ENCODE measurements around the gene ADH6. TPM values are rescaled to one million over a fixed set of nuclear protein-coding genes. Genes with fewer than 3 reads are reported as not detected.
A peak's percentile ranks its signal among the peaks of the same experiment; 100 is the strongest.

ADH6 gene
- total RNA-seq, 3 donors from 2014 or later: 6.2 to 18.6 (median 16.6) TPM

DNA sequence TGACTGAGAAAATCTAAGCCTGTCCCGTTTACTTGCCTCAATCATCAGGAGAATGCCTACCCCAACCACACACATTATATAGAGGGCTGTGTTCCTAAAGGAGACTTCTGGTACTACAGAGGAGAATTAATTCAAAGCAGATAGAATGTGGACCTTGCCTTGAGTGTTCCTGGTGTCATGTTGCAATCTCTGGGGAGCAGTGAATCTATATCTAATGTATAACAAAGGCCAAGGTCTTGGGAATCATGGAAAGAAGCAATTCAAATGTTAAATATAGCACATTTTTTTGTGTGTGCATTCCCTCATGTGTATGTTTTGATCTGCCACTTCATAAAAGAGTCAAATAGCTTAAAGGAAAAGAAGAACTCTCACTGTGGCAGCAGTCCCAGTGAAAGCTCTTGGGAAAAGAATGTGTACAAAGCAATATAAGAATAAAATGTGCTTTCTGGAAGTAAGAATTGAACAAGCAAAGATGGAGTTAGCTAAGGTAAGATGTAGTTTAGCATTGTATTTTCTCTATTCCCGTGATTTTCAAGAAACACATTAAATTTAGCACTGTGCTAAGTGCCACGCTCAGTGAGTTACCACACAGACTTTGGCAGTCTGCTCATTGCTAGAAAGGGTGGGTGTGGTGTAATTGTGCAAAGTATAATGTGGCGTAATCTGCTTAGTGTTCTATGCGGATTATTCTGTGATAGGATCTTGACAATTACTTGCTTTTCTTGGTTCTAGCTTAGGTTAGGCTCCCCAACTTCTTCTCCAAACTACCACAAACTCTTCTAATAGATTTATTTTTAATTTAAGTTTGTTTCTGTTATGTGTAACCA is 13.7 kb downstream of the ADH6 start:
- DNase-seq (peak in 1 of 3 donors; percentile 48), ATAC-seq (peak; percentile 89)
- H3K4me3 ChIP-seq: no peak overlapping the region
- no peak for TF ChIP-seq CTCF (IDR thresholded peaks at IDR 0.05)
- intact Hi-C loops (cut with DNase I, micrococcal nuclease): no loop called here
- H3K36me3 ChIP-seq (ENCODE audit: low read depth): no peaks in the 10 kb centered on the region
- H3K9me3 ChIP-seq: no peaks in the 10 kb centered on the region
- H3K4me1 ChIP-seq (ENCODE audit: low read depth): peaks cover 5% of the 10 kb centered on the region

DNA sequence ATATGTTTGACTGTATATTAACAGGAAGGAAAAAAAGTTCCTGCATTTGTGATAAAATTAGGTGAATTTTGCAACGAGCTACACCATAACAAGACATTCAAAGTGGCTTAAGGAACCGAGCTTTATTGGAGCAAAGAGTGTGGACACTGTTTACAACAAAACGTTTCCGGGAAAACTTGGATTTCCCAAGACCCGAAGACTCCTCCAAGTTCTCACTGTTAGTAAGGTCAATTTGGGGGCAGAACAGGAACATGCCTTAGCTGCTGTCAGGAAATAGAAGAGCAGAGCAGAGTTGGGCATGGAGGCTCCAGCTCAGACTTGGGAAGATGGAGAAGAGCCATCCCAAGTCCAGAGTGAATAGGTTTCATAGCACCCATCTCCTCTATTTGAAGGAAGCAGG is 16.5 kb downstream of the ADH6 start:
- intact Hi-C loops (cut with DNase I, micrococcal nuclease): loop anchor here (5.0 kb wide), 1 partner anchor 205 kb away; no protein-coding TSS in a partner anchor
- no peak overlapping the region for H3K4me3 ChIP-seq

DNA sequence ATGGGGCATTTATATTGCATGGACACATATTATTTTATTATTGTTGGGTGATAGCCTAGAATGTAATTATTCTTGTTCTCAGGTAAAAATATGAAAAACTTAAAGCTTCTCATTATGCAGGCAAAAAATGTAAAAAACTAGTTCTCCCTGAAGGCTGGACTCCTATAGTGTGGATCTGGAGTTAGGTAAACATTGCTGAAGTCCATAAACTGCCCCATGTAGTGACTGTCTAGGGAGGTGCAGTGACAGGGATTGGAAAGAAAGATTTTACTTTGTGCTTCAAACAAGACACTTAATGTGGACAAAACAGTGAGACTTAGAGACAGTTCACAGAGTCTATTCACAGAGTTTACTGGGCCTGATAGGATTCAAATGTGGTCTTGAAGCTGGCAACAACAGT is 17.0 kb downstream of the ADH6 start:
- ATAC-seq: peak; percentile 62
- Histone ChIP-seq H3K4me3 (no peak overlapping the region), H3K9me3 (no peaks in the 10 kb centered on the region), H3K36me3 (ENCODE audit: low read depth) (no peaks in the 10 kb centered on the region), H3K4me1 (ENCODE audit: low read depth) (peaks cover 5% of the 10 kb centered on the region)
- no peak for TF ChIP-seq CTCF (IDR thresholded peaks at IDR 0.05)
- DNase-seq: no peak
- intact Hi-C loops (cut with DNase I, micrococcal nuclease): loop anchor here (5.0 kb wide), 1 partner anchor 205 kb away; no protein-coding TSS in a partner anchor

More for the DNA sequence above, 16.5 kb downstream of the ADH6 start:
- Histone ChIP-seq H3K9me3 (no peaks in the 10 kb centered on the region), H3K36me3 (ENCODE audit: low read depth) (no peaks in the 10 kb centered on the region), H3K4me1 (ENCODE audit: low read depth) (peaks cover 5% of the 10 kb centered on the region)
- DNase-seq: no peak
- peak; percentile 19 for ATAC-seq
- TF ChIP-seq CTCF (IDR thresholded peaks at IDR 0.05): no peak

- no peak for DNase-seq
- H3K4me1 ChIP-seq (ENCODE audit: low read depth): peaks cover 5% of the 10 kb centered on the region
- ATAC-seq: peak; percentile 45
- TF ChIP-seq CTCF (IDR thresholded peaks at IDR 0.05): no peak
- H3K4me3 ChIP-seq: no peak overlapping the region
- no peaks in the 10 kb centered on the region for H3K36me3 ChIP-seq (ENCODE audit: low read depth)
- no peaks in the 10 kb centered on the region for H3K9me3 ChIP-seq
- intact Hi-C loops (cut with DNase I, micrococcal nuclease): loop anchor here (5.0 kb wide), 1 partner anchor 206 kb away; no protein-coding TSS in a partner anchor
Measured at GRCh38 chr4:99201690-99202089, 17.4 kb downstream of the ADH6 start.

GRCh38 chr4:99200138-99200537 is 18.9 kb downstream of the ADH6 start:
- DNase-seq (no peak), ATAC-seq (no peak)
- Histone ChIP-seq H3K4me1 (ENCODE audit: low read depth) (peaks cover 4% of the 10 kb centered on the region), H3K4me3 (no peak overlapping the region), H3K36me3 (ENCODE audit: low read depth) (no peaks in the 10 kb centered on the region), H3K9me3 (no peaks in the 10 kb centered on the region)
- TF ChIP-seq CTCF (IDR thresholded peaks at IDR 0.05): no peak
- intact Hi-C loops (cut with DNase I, micrococcal nuclease): loop anchor here (5.0 kb wide), 1 partner anchor 207 kb away; no protein-coding TSS in a partner anchor

Measured in mucosa of descending colon (tissue), 3 donors.